K562 (cell line): ENCODE data around the gene MAD2L1BP. TPM values are rescaled to one million over a fixed set of nuclear protein-coding genes. Genes with fewer than 3 reads are reported as not detected.

Experiments
- EHMT2 ChIP-seq: fragments of 450-650 bp; IDR thresholded peaks from 2 replicates; pipeline ENCODE4 v1.6.1; 2018; ENCODE audit warnings: antibody characterized with exemption
- FOXO4 ChIP-seq: fragments of 450-650 bp; formaldehyde crosslinking; IDR thresholded peaks from 2 replicates; pipeline ENCODE4 v1.4.0; 2020; ENCODE audit warnings: mild to moderate bottlenecking, moderate library complexity
- HIVEP1 ChIP-seq: fragments of 250-450 bp; sonication (Bioruptor Pico); IDR thresholded peaks from 2 replicates; pipeline ENCODE4 v1.4.0; 2020; ENCODE audit warnings: mild to moderate bottlenecking
- MIER1 ChIP-seq: fragments of 450-650 bp; IDR thresholded peaks from 2 replicates; pipeline ENCODE4 v1.6.1; 2016; ENCODE audit warnings: antibody characterized with exemption, mild to moderate bottlenecking, low read depth
- NEUROD1 ChIP-seq: fragments of 150-350 bp; IDR thresholded peaks from 2 replicates; pipeline ENCODE4 v1.6.1; 2014; ENCODE audit warnings: borderline replicate concordance, low read length, low read depth; ENCODE audit not compliant: partially characterized antibody
- PATZ1 ChIP-seq: fragments of 250-450 bp; sonication (Bioruptor Pico); IDR thresholded peaks from 2 replicates; pipeline ENCODE4 v1.5.0; 2020; ENCODE audit warnings: mild to moderate bottlenecking, borderline replicate concordance
- PKNOX1 ChIP-seq: fragments of 450-650 bp; IDR thresholded peaks from 2 replicates; pipeline ENCODE4 v1.6.1; 2016
- SIN3A ChIP-seq, 2 experiments: fragments of 150-350 bp in 1 of 2; IDR thresholded peaks; 2 replicates each; pipeline ENCODE4 v1.6.1; 2011 to 2016; ENCODE audit warnings: borderline replicate concordance in 2 of 2, low read depth in 2 of 2, low read length in 2 of 2, mild to moderate bottlenecking in 2 of 2, moderate library complexity in 2 of 2; ENCODE audit not compliant: control insufficient read depth in 1 of 2
- SMAD1 ChIP-seq: fragments of 150-350 bp; IDR thresholded peaks from 2 replicates; pipeline ENCODE4 v1.6.1; 2014; ENCODE audit warnings: low read length, low read depth; ENCODE audit not compliant: partially characterized antibody
- TAL1 ChIP-seq: fragments of 450-650 bp; IDR thresholded peaks from 2 replicates; pipeline ENCODE4 v1.6.1; 2016; ENCODE audit warnings: mild to moderate bottlenecking
- TGIF2 ChIP-seq: sonication (generic); formaldehyde crosslinking; IDR thresholded peaks from 2 replicates; pipeline ENCODE4 v1.8.1; 2022; ENCODE audit warnings: mild to moderate bottlenecking, missing genetic modification reagents, moderate library complexity
- THAP7 ChIP-seq: fragments of 250-450 bp; sonication (Bioruptor Pico); IDR thresholded peaks from 2 replicates; pipeline ENCODE4 v1.5.0; 2021
- ZBTB33 ChIP-seq: sonication (generic); formaldehyde crosslinking; IDR thresholded peaks from 2 replicates; pipeline ENCODE4 v1.8.1; 2023; ENCODE audit warnings: mild to moderate bottlenecking, missing genetic modification reagents
- ZNF146 ChIP-seq: IDR thresholded peaks from one replicate; pipeline ENCODE4 v1.6.1; 2018; ENCODE audit warnings: missing compliant biosample characterization; ENCODE audit not compliant: unreplicated experiment
- ZNF584 ChIP-seq: fragments of 200-800 bp; sonication (Bioruptor generic); IDR thresholded peaks from 2 replicates; pipeline ENCODE4 v1.6.1; 2016; ENCODE audit warnings: low read depth, mild to moderate bottlenecking, missing genetic modification characterization, missing compliant biosample characterization
- ZNF707 ChIP-seq: fragments of 250-450 bp; sonication (Bioruptor Pico); conservative IDR thresholded peaks from 2 replicates; pipeline ENCODE4 v1.8.0; 2022; ENCODE audit warnings: inconsistent platforms, mild to moderate bottlenecking, moderate library complexity
- ZNF75A ChIP-seq: fragments of 450-650 bp; formaldehyde crosslinking; IDR thresholded peaks from 2 replicates; pipeline ENCODE4 v1.4.0; 2020; ENCODE audit warnings: mild to moderate bottlenecking
- ZNF830 ChIP-seq: fragments of 250-450 bp; sonication (Bioruptor Pico); IDR thresholded peaks from 2 replicates; pipeline ENCODE4 v1.5.0; 2021; ENCODE audit warnings: mild to moderate bottlenecking
- polyA plus RNA-seq, 8 experiments: library from polyadenylated mRNA; depleted of rRNA in 4 of 8; stranded (reverse) in 5 of 8; unstranded in 3 of 8; fragments of >200 nt; fragmentation: Nextera tagmentation in 2 of 8; fragmentation: Illumina TruSeq in 1 of 8; extraction: Ambion mirVana in 2 of 8; extraction: Trizol in 1 of 8; gene quantifications; 2 replicates each; pipeline versions ENCODE4 v1.2.1 to v1.2.3, GENCODE V29; 2011 to 2014; ENCODE audit warnings: inconsistent platforms in 1 of 8, missing spikeins in 1 of 8
- total RNA-seq, 7 experiments: library from RNA; depleted of rRNA in 6 of 7; stranded (reverse); fragments of >200 nt in 6 of 7; fragmentation: Illumina TruSeq in 2 of 7; extraction: Trizol in 2 of 7; gene quantifications; 2 replicates each; pipeline versions ENCODE4 v1.2.1 to v1.2.3, GENCODE V29; 2011 to 2021; ENCODE audit warnings: low replicate concordance in 1 of 7

The MAD2L1BP gene
- total and polyA plus RNA-seq, 9 of the 15 experiments (the other 6 are each of a cell fraction or from before 2014, with no cell fraction given) = 69.7 to 321 (median 111) TPM

- no peak for TF ChIP-seq ZBTB33 (CRISPR knock-in tag)
- no peak for TF ChIP-seq TAL1
- no peak for TF ChIP-seq ZNF75A (CRISPR knock-in tag)
- TF ChIP-seq NEUROD1 = no peak
- no peak for TF ChIP-seq ZNF830 (CRISPR knock-in tag)
- TF ChIP-seq ZNF584 (CRISPR knock-in tag) = no peak; the same call in 1 of the 2 replicates
- no peak for TF ChIP-seq FOXO4
- TF ChIP-seq THAP7 (CRISPR knock-in tag) = no peak
- no peak for TF ChIP-seq HIVEP1 (CRISPR knock-in tag)
- TF ChIP-seq TGIF2 = peak; percentile 77; the same call in 1 of the 2 replicates
- no peak for TF ChIP-seq ZNF707 (CRISPR knock-in tag)
- TF ChIP-seq PKNOX1 = peak; percentile 96
- peak; percentile 38 for TF ChIP-seq SMAD1
- no peak for TF ChIP-seq MIER1
- TF ChIP-seq PATZ1 (CRISPR knock-in tag) = no peak
- peak; percentile 74 to 82; a peak in 3 of 4 replicates for TF ChIP-seq SIN3A (IDR thresholded peaks at IDR 0.05; ENCODE audit: borderline replicate concordance in 2 of 2, control insufficient read depth in 1 of 2, low read depth in 2 of 2, low read length in 2 of 2)
- TF ChIP-seq ZNF146 (CRISPR knock-in tag) = no peak
- peak; percentile 86 for TF ChIP-seq EHMT2
These were observed 52.1 kb downstream of the MAD2L1BP start, which contains the start of gene MRPS18A (continued) for GRCh38 chr6:43687437-43688347.
